HepG2 (cell line): ENCODE results near the gene TWIST2. TPM values are rescaled to one million over a fixed set of nuclear protein-coding genes. Genes with fewer than 3 reads are reported as not detected.

Source experiments
- DMTF1 ChIP-seq: sonication (generic); formaldehyde crosslinking; IDR thresholded peaks from 2 replicates; pipeline ENCODE4 v1.4.0; 2020; ENCODE audit warnings: mild to moderate bottlenecking, missing genetic modification reagents
- ETV6 ChIP-seq: sonication (generic); formaldehyde crosslinking; conservative IDR thresholded peaks from 2 replicates; pipeline ENCODE4 v1.4.0; 2020; ENCODE audit warnings: missing genetic modification reagents
- FOXO1 ChIP-seq: sonication (generic); formaldehyde crosslinking; IDR thresholded peaks from 2 replicates; pipeline ENCODE4 v1.4.0; 2020; ENCODE audit warnings: missing genetic modification reagents
- FOXP1 ChIP-seq, 2 experiments: fragments of 450-650 bp in 1 of 2; IDR thresholded peaks; 2 replicates each; pipeline ENCODE4 v1.6.1; 2017 to 2018; ENCODE audit warnings: antibody characterized with exemption in 1 of 2
- GATAD2A ChIP-seq: IDR thresholded peaks from 2 replicates; pipeline ENCODE4 v1.6.1; 2016
- HMG20A ChIP-seq: IDR thresholded peaks from 2 replicates; pipeline ENCODE4 v1.6.1; 2016; ENCODE audit warnings: borderline replicate concordance
- HNRNPL ChIP-seq: fragments of 200-400 bp; formaldehyde crosslinking; IDR thresholded peaks from 2 replicates; pipeline ENCODE4 v1.6.1; 2017; ENCODE audit warnings: mild to moderate bottlenecking, low read depth, low read length
- IRF2 ChIP-seq: IDR thresholded peaks from 2 replicates; pipeline ENCODE4 v1.6.1; 2018; ENCODE audit warnings: missing genetic modification reagents, missing compliant biosample characterization
- ISX ChIP-seq: sonication (generic); formaldehyde crosslinking; conservative IDR thresholded peaks from 2 replicates; pipeline ENCODE4 v1.5.0; 2020; ENCODE audit warnings: missing genetic modification reagents
- MLXIP ChIP-seq: sonication (generic); formaldehyde crosslinking; IDR thresholded peaks from 2 replicates; pipeline ENCODE4 v1.9.0; 2021; ENCODE audit warnings: missing genetic modification reagents, borderline replicate concordance
- SALL1 ChIP-seq: sonication (generic); formaldehyde crosslinking; IDR thresholded peaks from 2 replicates; pipeline ENCODE4 v1.8.0; 2022; ENCODE audit warnings: mild to moderate bottlenecking, missing genetic modification reagents
- SOX5 ChIP-seq: IDR thresholded peaks from 2 replicates; pipeline ENCODE4 v1.6.1; 2016; ENCODE audit warnings: borderline replicate concordance
- THAP9 ChIP-seq: sonication (generic); formaldehyde crosslinking; IDR thresholded peaks from 2 replicates; pipeline ENCODE4; 2020; ENCODE audit warnings: missing genetic modification reagents, mild to moderate bottlenecking, borderline replicate concordance
- UBTF ChIP-seq: sonication (generic); formaldehyde crosslinking; IDR thresholded peaks from 2 replicates; pipeline ENCODE4 v1.4.0; 2020; ENCODE audit warnings: mild to moderate bottlenecking, missing genetic modification reagents
- ZNF34 ChIP-seq: sonication (generic); formaldehyde crosslinking; IDR thresholded peaks from 2 replicates; pipeline ENCODE4 v1.4.0; 2020; ENCODE audit warnings: mild to moderate bottlenecking, missing genetic modification reagents, borderline replicate concordance
- ZNF501 ChIP-seq: sonication (generic); formaldehyde crosslinking; IDR thresholded peaks from 2 replicates; pipeline ENCODE4 v1.5.1; 2020; ENCODE audit warnings: mild to moderate bottlenecking, moderate library complexity, missing genetic modification reagents
- ZNF83 ChIP-seq: sonication (generic); formaldehyde crosslinking; IDR thresholded peaks from 2 replicates; pipeline ENCODE4 v1.4.0; 2020; ENCODE audit warnings: missing genetic modification reagents, mild to moderate bottlenecking, borderline replicate concordance
- ZSCAN9 ChIP-seq: IDR thresholded peaks from 2 replicates; pipeline ENCODE4 v1.6.1; 2016; ENCODE audit warnings: borderline replicate concordance
- polyA plus RNA-seq, 8 experiments: library from polyadenylated mRNA; depleted of rRNA in 3 of 8; stranded (reverse) in 7 of 8; unstranded in 1 of 8; fragments of >200 nt; fragmentation: Illumina TruSeq in 4 of 8; extraction: Trizol in 4 of 8; gene quantifications; 2 replicates each; pipeline versions ENCODE4 v1.2.1 to v1.2.3, GENCODE V29; 2011 to 2016; ENCODE audit warnings: low read depth in 4 of 8, missing spikeins in 1 of 8, mixed read lengths in 1 of 8; ENCODE audit not compliant: insufficient read depth in 1 of 8
- total RNA-seq, 5 experiments: library from RNA; depleted of rRNA; stranded (reverse); fragments of >200 nt; fragmentation: Illumina TruSeq; extraction: Trizol; gene quantifications; 2 replicates each; pipeline ENCODE4 v1.2.3, GENCODE V29; 2016; ENCODE audit warnings: low read depth in 1 of 5

TWIST2 gene
- total and polyA plus RNA-seq, 2 of the 13 experiments (the other 11 are each of a cell fraction or from before 2014, with no cell fraction given) = 0.08 to 0.11 TPM

- TF ChIP-seq UBTF (no peak), ZNF83 (CRISPR knock-in tag) (no peak), ZNF34 (CRISPR knock-in tag) (no peak), HMG20A (CRISPR knock-in tag) (peak; percentile 46; the same call in 1 of the 2 replicates), FOXO1 (CRISPR knock-in tag) (peak; percentile 49; the same call in 1 of the 2 replicates), THAP9 (no peak), ISX (CRISPR knock-in tag) (no peak), ZNF501 (CRISPR knock-in tag) (peak; percentile 66), ETV6 (CRISPR knock-in tag) (no peak), GATAD2A (peak; percentile 60), SOX5 (CRISPR knock-in tag) (no peak; the same call in 1 of the 2 replicates), IRF2 (CRISPR knock-in tag) (0 out of 2 replicates have a peak, but pooled peaks have one; percentile 20), SALL1 (peak; percentile 67), DMTF1 (CRISPR knock-in tag) (no peak), MLXIP (no peak), ZSCAN9 (CRISPR knock-in tag) (0 out of 2 replicates have a peak, but pooled peaks have one; percentile 39), HNRNPL (peak; percentile 53; the same call in 1 of the 2 replicates), FOXP1 (IDR thresholded peaks at IDR 0.05) (no peak), FOXP1 (CRISPR knock-in tag; IDR thresholded peaks at IDR 0.05) (peak; percentile 21; the same call in 1 of the 2 replicates)
These were observed 20.9 kb downstream of the TWIST2 start (continued) for GRCh38 chr2:238868616-238869292.
